ENCODE measurements around the gene TNFRSF1B. TPM values are rescaled to one million over a fixed set of nuclear protein-coding genes. Genes with fewer than 3 reads are reported as not detected.

TNFRSF1B gene
- total RNA-seq, 1 experiment from 2014 or later = not detected

DNA sequence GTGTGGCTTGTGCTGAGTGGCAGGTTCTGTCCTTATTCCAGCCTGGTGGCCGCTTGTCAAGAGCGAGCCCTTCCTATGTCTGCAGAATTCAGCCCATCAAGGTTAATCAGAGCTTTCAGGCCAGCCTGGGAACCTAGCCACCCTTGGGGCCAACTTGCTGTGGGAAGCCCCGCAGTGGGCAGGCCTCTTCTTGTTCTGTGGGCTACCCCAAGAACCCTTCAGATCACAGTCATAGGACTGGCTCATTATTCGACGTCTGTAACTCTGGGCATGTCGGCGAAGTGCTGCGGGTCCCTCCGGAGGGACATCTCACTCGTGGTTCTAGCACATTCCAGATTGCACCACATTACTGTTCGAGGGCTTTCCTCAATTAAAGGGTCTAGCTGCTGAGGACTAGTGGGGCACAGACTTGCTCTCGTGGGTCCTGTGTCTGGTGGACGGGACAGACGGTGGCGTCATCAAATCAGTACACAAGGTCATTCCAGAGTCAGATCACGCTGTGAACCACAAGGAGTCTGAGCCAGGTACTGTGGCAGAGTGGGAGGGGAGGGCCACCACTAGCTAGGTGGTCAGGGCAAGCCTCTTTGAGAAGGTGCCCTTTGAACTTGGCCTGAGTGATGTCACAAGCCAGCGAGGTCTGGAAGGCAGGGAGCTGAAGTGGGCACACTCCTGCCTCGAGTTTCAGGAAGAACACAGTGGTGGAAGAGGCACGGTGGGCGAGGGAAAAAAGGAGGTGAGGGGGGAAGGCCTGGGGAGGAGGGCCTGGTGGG, 20.3 kb upstream of the TNFRSF1B start:
- intact Hi-C loops (cut with micrococcal nuclease; ENCODE audit: unreplicated experiment) = no loop called here
- H3K4me3 ChIP-seq (ENCODE audit: low read depth, low read length, poor library complexity, severe bottlenecking) = no peak overlapping the region
- H3K27me3 ChIP-seq (replicated peaks; ENCODE audit: insufficient read depth, low read depth, low read length, poor library complexity) = no peaks in the 10 kb centered on the region
- no peaks in the 10 kb centered on the region for H3K9me3 ChIP-seq (ENCODE audit: low read depth, low read length, poor library complexity, severe bottlenecking)
- no peak for DNase-seq (ENCODE audit: low spot score)
- H3K27ac ChIP-seq (ENCODE audit: low read depth, low read length, poor library complexity, severe bottlenecking) = no peak overlapping the region
- no peaks in the 10 kb centered on the region for H3K36me3 ChIP-seq (ENCODE audit: insufficient read depth, low read length, poor library complexity, severe bottlenecking)
- no TSS peak for BruUV-seq (replicated peaks)
- H3K4me1 ChIP-seq (ENCODE audit: insufficient read depth, low read length, poor library complexity, severe bottlenecking) = no peaks in the 10 kb centered on the region
- POLR2A ChIA-PET (ENCODE audit: low non-redundant PET) = interaction anchor here (0.6 kb wide), 1 partner anchor 968 kb away, joined by 3 read pairs; no protein-coding TSS in a partner anchor
- TF ChIP-seq, protein P1, sequence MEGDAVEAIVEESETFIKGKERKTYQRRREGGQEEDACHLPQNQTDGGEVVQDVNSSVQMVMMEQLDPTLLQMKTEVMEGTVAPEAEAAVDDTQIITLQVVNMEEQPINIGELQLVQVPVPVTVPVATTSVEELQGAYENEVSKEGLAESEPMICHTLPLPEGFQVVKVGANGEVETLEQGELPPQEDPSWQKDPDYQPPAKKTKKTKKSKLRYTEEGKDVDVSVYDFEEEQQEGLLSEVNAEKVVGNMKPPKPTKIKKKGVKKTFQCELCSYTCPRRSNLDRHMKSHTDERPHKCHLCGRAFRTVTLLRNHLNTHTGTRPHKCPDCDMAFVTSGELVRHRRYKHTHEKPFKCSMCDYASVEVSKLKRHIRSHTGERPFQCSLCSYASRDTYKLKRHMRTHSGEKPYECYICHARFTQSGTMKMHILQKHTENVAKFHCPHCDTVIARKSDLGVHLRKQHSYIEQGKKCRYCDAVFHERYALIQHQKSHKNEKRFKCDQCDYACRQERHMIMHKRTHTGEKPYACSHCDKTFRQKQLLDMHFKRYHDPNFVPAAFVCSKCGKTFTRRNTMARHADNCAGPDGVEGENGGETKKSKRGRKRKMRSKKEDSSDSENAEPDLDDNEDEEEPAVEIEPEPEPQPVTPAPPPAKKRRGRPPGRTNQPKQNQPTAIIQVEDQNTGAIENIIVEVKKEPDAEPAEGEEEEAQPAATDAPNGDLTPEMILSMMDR (conservative IDR thresholded peaks at IDR 0.05; ENCODE audit: low read depth, low read length) = no peak
- TF ChIP-seq EZH2 (IDR thresholded peaks at IDR 0.05; ENCODE audit: borderline replicate concordance, low read depth, low read length, poor library complexity, severe bottlenecking) = no peak
- CTCF ChIA-PET = interaction anchor here (0.7 kb wide), 1 partner anchor 52 kb away, joined by 5 read pairs; no protein-coding TSS in a partner anchor

DNA sequence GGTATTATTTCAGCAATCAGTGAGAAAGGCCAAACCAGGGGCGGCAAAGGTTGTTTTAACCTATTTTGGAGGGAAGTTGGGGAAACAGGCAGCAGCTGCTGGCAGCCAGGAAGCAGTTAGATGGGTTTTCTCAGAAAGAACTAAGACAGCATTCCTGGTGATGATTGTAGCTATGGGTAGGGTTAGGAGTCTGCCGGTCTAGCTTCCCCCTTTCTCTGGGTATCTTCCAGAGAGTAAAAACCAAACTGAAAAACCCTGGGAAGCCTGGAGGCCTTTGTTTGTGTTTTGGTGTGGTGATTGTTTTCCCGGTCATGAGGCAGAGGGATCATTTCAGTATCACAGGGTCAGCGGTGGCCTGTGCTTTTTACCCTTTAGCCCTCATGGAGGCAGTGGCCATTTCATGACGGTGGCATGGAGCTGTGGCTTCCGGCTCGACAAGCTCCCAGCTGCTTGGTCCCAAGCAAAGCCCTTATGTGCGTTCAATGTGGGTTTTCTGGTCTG, 19.5 kb upstream of the TNFRSF1B start:
- ChIA-PET CTCF (interaction anchor here (0.7 kb wide), 1 partner anchor 51 kb away, joined by 5 read pairs; no protein-coding TSS in a partner anchor), POLR2A (ENCODE audit: low non-redundant PET) (no interaction called here)
- no TSS peak for BruUV-seq (replicated peaks)
- Histone ChIP-seq H3K36me3 (ENCODE audit: insufficient read depth, low read length, poor library complexity, severe bottlenecking) (no peaks in the 10 kb centered on the region), H3K27me3 (replicated peaks; ENCODE audit: insufficient read depth, low read depth, low read length, poor library complexity) (no peaks in the 10 kb centered on the region), H3K9me3 (ENCODE audit: low read depth, low read length, poor library complexity, severe bottlenecking) (no peaks in the 10 kb centered on the region), H3K4me3 (ENCODE audit: low read depth, low read length, poor library complexity, severe bottlenecking) (no peak overlapping the region), H3K4me1 (ENCODE audit: insufficient read depth, low read length, poor library complexity, severe bottlenecking) (no peaks in the 10 kb centered on the region), H3K27ac (ENCODE audit: low read depth, low read length, poor library complexity, severe bottlenecking) (no peak overlapping the region)
- TF ChIP-seq, protein P1 (conservative IDR thresholded peaks at IDR 0.05; ENCODE audit: low read depth, low read length) = no peak
- no peak for TF ChIP-seq EZH2 (IDR thresholded peaks at IDR 0.05; ENCODE audit: borderline replicate concordance, low read depth, low read length, poor library complexity, severe bottlenecking)
- intact Hi-C loops (cut with micrococcal nuclease; ENCODE audit: unreplicated experiment) = no loop called here
- DNase-seq (ENCODE audit: low spot score) = no peak

GRCh38 chr1:12148160-12148957, 18.4 kb upstream of the TNFRSF1B start:
- no peak overlapping the region for H3K4me3 ChIP-seq (ENCODE audit: low read depth, low read length, poor library complexity, severe bottlenecking)
- H3K36me3 ChIP-seq (ENCODE audit: insufficient read depth, low read length, poor library complexity, severe bottlenecking) = no peaks in the 10 kb centered on the region
- no peak for TF ChIP-seq EZH2 (IDR thresholded peaks at IDR 0.05; ENCODE audit: borderline replicate concordance, low read depth, low read length, poor library complexity, severe bottlenecking)
- TF ChIP-seq, protein P1 (conservative IDR thresholded peaks at IDR 0.05; ENCODE audit: low read depth, low read length) = no peak
- CTCF ChIA-PET = no interaction called here
- intact Hi-C loops (cut with micrococcal nuclease; ENCODE audit: unreplicated experiment) = no loop called here
- POLR2A ChIA-PET (ENCODE audit: low non-redundant PET) = no interaction called here
- H3K27ac ChIP-seq (ENCODE audit: low read depth, low read length, poor library complexity, severe bottlenecking) = no peak overlapping the region
- BruUV-seq (replicated peaks) = no TSS peak
- H3K4me1 ChIP-seq (ENCODE audit: insufficient read depth, low read length, poor library complexity, severe bottlenecking) = no peaks in the 10 kb centered on the region
- no peaks in the 10 kb centered on the region for H3K27me3 ChIP-seq (replicated peaks; ENCODE audit: insufficient read depth, low read depth, low read length, poor library complexity)
- no peaks in the 10 kb centered on the region for H3K9me3 ChIP-seq (ENCODE audit: low read depth, low read length, poor library complexity, severe bottlenecking)
- no peak for DNase-seq (ENCODE audit: low spot score)
